ENCODE measurements around the gene SSR2.

The SSR2 gene

GRCh38 chr1:155970531-155971167, 50.1 kb downstream of the SSR2 start:
- DNase-seq, result peak; percentile 55

DNA sequence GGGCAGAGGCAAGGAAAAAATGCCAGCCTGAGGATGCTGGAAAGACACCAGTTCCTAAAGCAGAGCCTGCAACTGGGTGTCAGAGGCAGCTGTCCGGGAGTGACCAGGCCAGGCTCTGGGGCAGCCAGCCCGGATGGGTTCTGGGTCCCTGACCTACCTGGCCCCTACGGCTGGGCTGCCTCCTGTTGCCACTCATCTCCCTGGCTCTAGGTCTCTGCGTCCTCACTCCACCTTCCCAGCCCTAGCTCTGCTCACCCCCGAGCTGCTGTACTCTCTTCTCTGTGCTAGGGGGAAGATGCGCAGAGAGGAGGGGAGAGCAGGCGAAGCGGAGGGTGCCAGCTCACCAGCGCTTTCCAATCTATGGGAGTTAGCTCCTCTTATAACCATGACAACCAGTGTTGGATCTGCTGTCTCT, 51.4 kb downstream of the SSR2 start:
- DNase-seq, result no peak

- DNase-seq, result no peak
Observed at GRCh38 chr1:155968670-155969069, 52.1 kb downstream of the SSR2 start.

- DNase-seq, result no peak
Observed at GRCh38 chr1:155968051-155968400, 52.7 kb downstream of the SSR2 start.

GRCh38 chr1:155967341-155968050, 53.3 kb downstream of the SSR2 start:
- no peak for DNase-seq

DNA sequence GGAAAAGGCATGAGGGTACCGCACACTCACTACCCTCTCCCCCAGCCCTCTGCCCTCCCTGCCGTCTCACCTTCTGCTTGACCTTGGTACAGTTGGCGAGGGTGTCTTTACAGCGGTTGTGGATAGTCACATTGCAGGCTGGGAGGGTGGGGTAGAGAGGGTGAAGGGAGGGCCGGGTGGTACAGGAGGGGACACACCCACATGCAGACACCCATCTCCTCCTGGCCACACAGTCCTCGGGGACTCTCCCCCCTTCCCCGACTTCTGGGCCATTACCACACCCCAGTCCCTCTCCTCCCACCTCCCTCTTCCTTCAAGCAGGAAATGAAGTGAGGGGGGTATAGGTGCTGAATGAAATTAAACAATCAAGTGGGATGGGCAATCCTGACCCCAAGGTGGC, 54.0 kb downstream of the SSR2 start:
- no peak for DNase-seq

DNA sequence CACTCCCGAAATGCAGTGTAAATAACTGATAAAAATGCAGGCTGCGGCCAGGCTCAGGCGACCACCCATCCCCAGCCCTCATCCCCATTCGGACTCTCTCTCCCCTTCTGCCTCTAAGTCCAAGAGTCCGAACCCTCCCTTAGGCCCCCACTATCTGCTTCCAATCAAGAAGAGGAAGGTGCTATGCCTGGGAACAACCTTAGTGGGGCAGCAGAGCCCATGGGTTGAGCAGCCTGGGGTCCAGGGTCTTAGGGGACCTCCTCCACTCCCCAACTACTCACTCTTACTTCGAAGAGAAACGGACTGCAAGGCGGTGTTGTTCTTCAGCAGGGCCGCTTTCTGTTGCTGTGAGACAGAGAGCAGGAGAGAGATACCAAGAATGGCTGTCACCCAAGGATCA, 54.6 kb downstream of the SSR2 start:
- DNase-seq, result no peak

DNA sequence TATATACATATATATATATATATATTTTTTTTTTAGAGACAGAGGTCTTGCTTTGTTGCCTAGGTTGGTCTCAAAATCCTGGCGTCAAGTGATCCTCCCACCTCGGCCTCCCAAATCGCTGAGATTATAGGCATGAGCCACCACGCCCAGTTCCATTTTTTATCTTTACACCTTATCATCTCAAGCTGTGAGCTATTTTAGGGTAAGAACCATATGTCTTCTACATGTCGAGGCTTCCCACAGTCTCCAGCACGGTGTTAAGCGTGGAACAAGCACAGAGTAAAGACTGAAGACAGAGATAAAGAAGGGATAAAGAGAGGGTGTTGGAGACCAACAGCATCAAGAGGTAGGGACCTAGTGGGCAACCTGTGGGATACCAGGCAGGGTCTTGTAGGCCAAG, 56.6 kb downstream of the SSR2 start:
- DNase-seq, result no peak

DNA sequence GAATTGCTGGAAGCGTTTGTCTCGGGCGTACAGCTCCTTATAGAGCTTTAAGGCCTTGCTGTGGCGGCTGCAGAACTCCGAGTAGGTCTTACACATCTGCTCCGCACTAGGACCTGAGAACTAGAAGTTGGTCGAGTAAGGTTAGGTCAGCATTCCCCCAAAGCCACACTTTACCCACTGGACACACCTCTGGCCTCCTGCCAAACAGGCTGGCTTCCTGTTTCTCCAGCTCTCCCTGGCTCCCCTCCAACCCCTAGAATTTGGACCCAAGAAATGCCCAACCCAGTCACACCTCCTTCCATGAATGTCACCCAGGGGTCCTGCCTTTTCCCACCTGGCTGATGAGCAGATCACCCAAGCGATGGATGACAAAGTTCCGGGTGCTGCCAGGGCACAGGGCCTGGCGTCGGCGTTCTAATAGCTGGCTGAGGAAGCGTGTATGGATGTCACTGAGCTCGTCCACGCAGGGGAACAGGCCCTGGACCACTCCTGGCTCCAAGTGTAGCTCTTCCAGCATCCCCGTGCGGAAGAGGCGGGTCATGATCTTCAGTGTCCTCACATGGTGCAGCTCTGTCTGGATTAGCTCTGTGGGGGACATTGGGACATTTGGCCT, 58.0 kb downstream of the SSR2 start:
- no peak for DNase-seq

- no peak for DNase-seq
Observed at GRCh38 chr1:155961937-155962336, 58.8 kb downstream of the SSR2 start.

- no peak for DNase-seq
Observed at GRCh38 chr1:155960081-155960745, 60.5 kb downstream of the SSR2 start.
